Smooth muscle cell (in vitro differentiated cells): ENCODE results near the gene FOXD4L3. TPM values are rescaled to one million over a fixed set of nuclear protein-coding genes. Genes with fewer than 3 reads are reported as not detected.
"Not testable (repeated sequence)": the region's sequence is repeated elsewhere in the genome, so short reads cannot be mapped to it uniquely, and the experiment has no call there.

Experiments used
- DNase-seq: peaks from one replicate; lab custom pipeline; 2025; ENCODE audit not compliant: unreplicated experiment; lab: John Stamatoyannopoulos, UW
- H2AFZ ChIP-seq: fragments of 200-600 bp; sonication (generic); 2 replicates; pipeline ENCODE4 v1.6.0; 2016; ENCODE audit warnings: antibody characterized with exemption, low read depth, mild to moderate bottlenecking
- H3F3A ChIP-seq: fragments of 200-600 bp; sonication (generic); 2 replicates; pipeline ENCODE4 v1.6.0; 2017; ENCODE audit warnings: antibody characterized with exemption, low read depth
- H3K27ac ChIP-seq: fragments of 200-600 bp; sonication (generic); 2 replicates; pipeline ENCODE4 v1.5.1; 2016; ENCODE audit warnings: low read depth, mild to moderate bottlenecking
- H3K27me3 ChIP-seq: fragments of 200-600 bp; sonication (generic); 2 replicates; pipeline ENCODE4 v1.6.1; 2016; ENCODE audit warnings: low read depth, mild to moderate bottlenecking
- H3K36me3 ChIP-seq: fragments of 200-600 bp; sonication (generic); 2 replicates; pipeline ENCODE4 v1.5.1; 2016; ENCODE audit warnings: low read depth
- H3K4me1 ChIP-seq: fragments of 200-600 bp; sonication (generic); 2 replicates; pipeline ENCODE4 v1.5.1; 2016; ENCODE audit warnings: low read depth
- H3K4me2 ChIP-seq: fragments of 200-600 bp; sonication (generic); 2 replicates; pipeline ENCODE4 v1.6.0; 2016; ENCODE audit warnings: mild to moderate bottlenecking
- H3K4me3 ChIP-seq: fragments of 200-600 bp; sonication (generic); 2 replicates; pipeline ENCODE4 v1.5.1; 2016; ENCODE audit warnings: mild to moderate bottlenecking
- H3K79me2 ChIP-seq: fragments of 200-600 bp; sonication (generic); 2 replicates; pipeline ENCODE4 v1.6.0; 2016; ENCODE audit warnings: low read depth, mild to moderate bottlenecking
- H3K9ac ChIP-seq: fragments of 200-600 bp; sonication (generic); 2 replicates; pipeline ENCODE4 v1.6.0; 2016; ENCODE audit warnings: low read depth
- H3K9me3 ChIP-seq: fragments of 200-600 bp; sonication (generic); replicated peaks from 2 replicates; pipeline ENCODE4 v1.5.1; 2016; ENCODE audit warnings: low read depth
- H4K20me1 ChIP-seq: fragments of 200-600 bp; sonication (generic); 2 replicates; pipeline ENCODE4 v1.6.0; 2016; ENCODE audit warnings: low read depth
- WGBS: methylation state at CpG from one replicate; pipeline ENCODE4 v1.1.7; 2016; ENCODE audit warnings: low lambda C conversion rate; 5-methylcytosine and 5-hydroxymethylcytosine counted together
- polyA plus RNA-seq: library from polyadenylated mRNA; unstranded; fragments of >200 nt; fragmentation: Nextera tagmentation; extraction: Ambion mirVana; gene quantifications from 2 replicates; pipeline ENCODE4 v1.2.1, GENCODE V29; 2016
- total RNA-seq: library from RNA; depleted of rRNA; stranded (reverse); fragments of >200 nt; gene quantifications from 2 replicates; pipeline ENCODE4 v1.2.3, GENCODE V29; 2014

FOXD4L3 gene
- total and polyA plus RNA-seq, 2 experiments from 2014 or later = 0.18 TPM; not detected in 1

DNA sequence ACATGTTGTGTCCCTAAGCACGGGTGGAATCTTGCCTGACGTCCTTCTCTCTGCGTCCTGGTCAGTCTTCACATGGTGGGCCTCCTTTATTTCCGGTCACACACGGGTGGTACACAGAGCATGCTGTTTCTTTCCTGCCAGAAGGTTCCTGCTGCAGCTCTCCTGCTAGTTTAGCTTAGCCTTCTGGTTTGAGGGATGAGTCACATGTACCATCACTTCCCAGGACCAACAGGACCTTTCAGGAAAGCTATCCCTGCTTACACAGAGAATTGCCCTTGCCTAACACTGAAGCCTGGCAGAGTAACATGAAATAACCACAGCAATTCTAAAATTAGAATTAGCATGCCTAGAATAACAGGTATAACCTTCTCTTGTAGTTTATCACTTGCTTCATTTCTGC, 8.5 kb downstream of the FOXD4L3 start:
- H3K27ac ChIP-seq, H3K36me3 ChIP-seq, H3K4me3 ChIP-seq, H3K4me1 ChIP-seq, H3F3A ChIP-seq, H3K9me3 ChIP-seq, DNase-seq, H3K4me2 ChIP-seq, H3K79me2 ChIP-seq, H2AFZ ChIP-seq, H3K27me3 ChIP-seq, H4K20me1 ChIP-seq, H3K9ac ChIP-seq: not testable (repeated sequence)
- no CpG with 5 or more reads among the region's 5 CpGs for WGBS

DNA sequence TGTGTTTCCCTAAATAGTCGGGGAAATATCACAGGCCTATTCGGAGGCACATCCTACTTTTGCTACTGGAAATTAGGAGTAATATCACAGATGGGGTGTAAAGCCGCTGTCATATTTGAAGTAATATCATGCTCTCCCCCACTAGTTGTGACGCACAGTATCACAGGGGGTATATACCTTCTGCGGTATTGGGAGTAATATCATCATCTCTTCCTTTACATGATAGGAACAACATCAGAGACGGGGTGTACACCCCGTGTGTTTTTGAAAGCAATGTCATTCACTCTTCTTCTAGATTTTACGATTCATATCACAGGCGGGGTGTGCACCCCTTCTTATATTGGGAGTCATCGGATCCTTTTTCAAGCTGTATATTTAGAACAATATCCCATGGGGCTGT, 15.5 kb downstream of the FOXD4L3 start:
- not testable (repeated sequence) for H3K9ac ChIP-seq, H3K36me3 ChIP-seq, H2AFZ ChIP-seq, H3K9me3 ChIP-seq, H4K20me1 ChIP-seq, DNase-seq, H3F3A ChIP-seq, H3K4me2 ChIP-seq, H3K27me3 ChIP-seq, H3K79me2 ChIP-seq, H3K4me1 ChIP-seq, H3K4me3 ChIP-seq, H3K27ac ChIP-seq
- 81% methylated on average over 10 of the region's 10 CpGs for WGBS

DNA sequence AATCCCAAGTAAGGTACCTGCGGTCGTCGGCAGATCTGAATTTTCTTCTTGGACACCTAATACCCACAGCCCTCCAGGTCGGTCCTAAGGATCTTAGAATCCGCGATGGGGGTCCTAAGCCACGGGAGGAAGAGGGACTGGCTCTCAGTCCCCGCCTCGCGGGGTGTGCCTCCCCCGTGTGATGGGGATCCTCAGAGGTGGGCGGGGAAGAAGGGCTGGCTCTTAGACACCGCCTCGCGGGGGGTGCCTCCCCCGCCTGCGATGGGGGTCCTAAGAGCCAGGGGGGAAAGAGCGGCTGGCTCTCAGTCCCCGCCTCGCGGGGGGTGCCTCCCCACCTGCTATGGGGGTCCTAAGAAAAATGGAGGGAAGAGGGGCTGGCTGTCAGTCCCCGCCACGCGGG, 21.1 kb downstream of the FOXD4L3 start:
- H3F3A ChIP-seq, H3K79me2 ChIP-seq, H3K27me3 ChIP-seq, H3K4me3 ChIP-seq, H3K27ac ChIP-seq, H3K36me3 ChIP-seq, H3K4me2 ChIP-seq, H2AFZ ChIP-seq, H4K20me1 ChIP-seq, DNase-seq, H3K9me3 ChIP-seq, H3K9ac ChIP-seq, H3K4me1 ChIP-seq: not testable (repeated sequence)
- WGBS = 63% methylated on average over 2 of the region's 24 CpGs

DNA sequence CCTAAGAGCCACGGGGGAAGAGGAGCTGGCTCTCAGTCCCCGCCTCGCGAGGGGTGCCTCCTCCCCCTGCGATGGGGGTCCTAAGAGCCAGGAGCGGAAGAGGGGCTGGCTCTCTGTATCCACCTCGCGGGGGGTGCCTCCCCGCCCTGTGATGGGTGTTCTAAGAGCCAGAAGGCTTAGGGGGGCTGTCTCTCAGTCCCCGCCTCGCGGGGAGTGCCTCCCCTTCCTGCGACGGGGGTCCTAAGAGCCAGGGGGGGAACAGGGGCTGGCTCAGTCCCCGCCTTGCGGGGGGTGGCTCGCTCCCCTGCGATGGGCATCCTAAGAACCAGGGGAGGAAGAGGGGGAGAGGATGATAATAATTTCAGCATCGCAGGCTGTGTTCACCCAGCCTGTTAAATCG, 21.9 kb downstream of the FOXD4L3 start:
- 40% methylated on average over 1 of the region's 20 CpGs for WGBS
- H3K9me3 ChIP-seq, H2AFZ ChIP-seq, H3K27ac ChIP-seq, H3K36me3 ChIP-seq, H3K79me2 ChIP-seq, H3K4me1 ChIP-seq, H3K4me2 ChIP-seq, H3K4me3 ChIP-seq, H3F3A ChIP-seq, H3K27me3 ChIP-seq, H3K9ac ChIP-seq, H4K20me1 ChIP-seq, DNase-seq: not testable (repeated sequence)

DNA sequence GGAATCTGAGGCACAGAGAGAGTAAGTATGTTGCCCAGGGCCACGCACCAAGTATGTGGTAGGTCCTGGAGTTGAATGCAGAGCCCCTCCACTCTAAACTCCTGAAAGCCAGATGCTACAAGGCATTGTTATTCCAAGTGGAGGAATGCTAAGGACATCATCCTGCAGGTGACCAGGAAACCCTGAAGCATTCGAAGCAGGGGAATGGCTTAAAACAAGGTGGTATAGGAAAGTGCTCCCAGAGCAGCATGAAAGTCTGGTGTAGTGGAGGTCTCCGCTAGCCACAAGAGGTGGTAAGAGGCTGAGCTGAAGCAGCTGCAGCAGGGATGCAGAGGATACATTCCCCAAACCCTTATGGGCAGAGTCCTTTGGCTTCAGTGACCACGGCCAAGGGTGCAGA, 26.4 kb downstream of the FOXD4L3 start:
- not testable (repeated sequence) for H3F3A ChIP-seq, H3K4me3 ChIP-seq, DNase-seq, H3K9me3 ChIP-seq, H3K79me2 ChIP-seq, H3K27ac ChIP-seq, H2AFZ ChIP-seq, H3K9ac ChIP-seq, H3K27me3 ChIP-seq, H3K36me3 ChIP-seq, H3K4me1 ChIP-seq, H3K4me2 ChIP-seq, H4K20me1 ChIP-seq
- WGBS = 65% methylated on average over 2 of the region's 4 CpGs

DNA sequence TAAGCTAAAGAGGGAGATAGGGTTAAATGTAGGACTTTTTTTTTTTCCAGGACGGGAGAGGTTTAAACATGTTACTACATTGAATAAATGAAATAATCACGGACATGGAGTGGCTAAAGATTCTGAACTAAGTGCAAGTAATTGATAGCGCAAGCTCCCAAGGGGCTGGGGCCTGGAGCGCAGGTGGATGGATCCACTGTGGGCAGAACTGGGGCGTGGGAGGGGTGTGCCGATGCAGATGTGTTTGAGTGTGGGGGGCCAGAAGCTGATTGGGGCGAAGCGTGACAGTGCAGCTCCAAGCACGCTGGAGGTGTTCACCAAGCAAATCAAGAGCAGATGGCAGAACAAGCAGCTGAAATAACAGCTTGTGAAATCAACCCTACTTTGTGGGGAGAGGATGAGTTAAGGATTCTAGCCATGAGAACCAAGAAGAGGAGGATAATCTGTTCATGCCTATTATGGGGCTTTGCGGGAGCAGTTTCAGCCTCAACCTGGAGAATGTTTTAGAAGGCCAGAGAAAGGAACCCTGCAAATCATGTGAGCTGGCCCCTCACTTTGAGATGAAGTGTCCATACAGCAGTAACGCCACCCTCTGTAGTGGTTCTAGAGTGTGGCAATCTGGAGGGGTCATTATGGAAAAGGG, 28.0 kb downstream of the FOXD4L3 start:
- not testable (repeated sequence) for H3K4me1 ChIP-seq, H3K4me2 ChIP-seq, DNase-seq, H2AFZ ChIP-seq, H3K36me3 ChIP-seq, H3K79me2 ChIP-seq, H3K27ac ChIP-seq, H3K9ac ChIP-seq, H3F3A ChIP-seq, H4K20me1 ChIP-seq, H3K27me3 ChIP-seq, H3K4me3 ChIP-seq, H3K9me3 ChIP-seq
- WGBS = 91% methylated on average over 10 of the region's 11 CpGs

DNA sequence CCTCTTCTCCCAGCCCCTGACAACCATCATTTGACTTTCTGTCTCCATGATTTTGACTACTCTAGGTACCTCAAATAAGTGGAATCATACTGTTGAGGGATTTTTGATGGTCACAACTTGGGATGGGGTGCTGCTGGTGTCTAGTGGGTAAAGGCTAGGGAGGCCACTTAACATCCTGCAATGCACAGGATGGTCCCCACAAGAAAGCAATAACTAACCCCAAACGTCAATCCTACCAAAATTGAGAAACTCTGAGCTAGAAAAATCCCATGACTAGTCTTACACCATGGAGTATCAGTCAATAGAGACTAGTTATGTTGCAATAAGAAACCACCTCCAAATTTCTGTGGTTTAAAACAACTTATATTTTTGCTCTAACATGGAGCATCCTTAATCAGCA, 29.5 kb downstream of the FOXD4L3 start:
- not testable (repeated sequence) for H3K27me3 ChIP-seq, H3K4me3 ChIP-seq

DNA sequence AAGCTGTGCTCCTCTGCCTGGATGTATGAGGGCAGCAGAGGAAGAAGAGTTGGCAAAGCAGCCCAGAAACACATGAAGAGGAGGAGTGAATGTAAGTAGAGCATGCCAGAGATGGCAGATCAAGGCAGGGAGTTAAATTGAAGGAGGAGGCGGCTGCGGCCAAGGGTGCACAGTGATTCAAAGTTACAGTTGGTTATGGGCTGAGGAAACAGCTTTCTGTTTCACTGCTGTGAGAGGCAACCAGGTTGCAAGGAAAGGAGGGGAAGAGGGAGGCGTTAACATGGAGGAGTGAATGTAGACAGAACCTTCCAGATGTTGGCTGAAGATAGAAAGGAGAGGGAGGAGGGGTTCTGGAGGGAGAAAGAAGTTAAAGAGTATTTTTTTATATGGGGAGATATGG, 33.3 kb downstream of the FOXD4L3 start:
- H3K4me1 ChIP-seq, H3K36me3 ChIP-seq, H3K79me2 ChIP-seq, H3F3A ChIP-seq, H3K4me2 ChIP-seq, H3K4me3 ChIP-seq, H3K27me3 ChIP-seq, H4K20me1 ChIP-seq, DNase-seq, H3K9ac ChIP-seq, H3K9me3 ChIP-seq, H2AFZ ChIP-seq, H3K27ac ChIP-seq: not testable (repeated sequence)
- 72% methylated on average over 3 of the region's 3 CpGs for WGBS

More for the DNA sequence above, 29.5 kb downstream of the FOXD4L3 start:
- not testable (repeated sequence) for H3K4me1 ChIP-seq, H3K36me3 ChIP-seq, H3K9ac ChIP-seq, H3K9me3 ChIP-seq, H4K20me1 ChIP-seq, H3K79me2 ChIP-seq, DNase-seq, H3K4me2 ChIP-seq, H2AFZ ChIP-seq, H3K27ac ChIP-seq, H3F3A ChIP-seq
- WGBS = 57% methylated on average over 1 of the region's 1 CpG
